BLaER1 (cell line): ENCODE results near the gene THBS3.
"Not testable (repeated sequence)": the region's sequence is repeated elsewhere in the genome, so short reads cannot be mapped to it uniquely, and the experiment has no call there.

Source experiments
- H3K27ac ChIP-seq: shearing (Covaris generic); formaldehyde crosslinking; 2 replicates; pipeline ENCODE4 v1.8.1; 2022
- H3K27me3 ChIP-seq: shearing (Covaris generic); formaldehyde crosslinking; 2 replicates; pipeline ENCODE4 v1.8.1; 2022
- H3K36me3 ChIP-seq: shearing (Covaris generic); formaldehyde crosslinking; 2 replicates; pipeline ENCODE4 v1.8.1; 2022
- H3K4me1 ChIP-seq: shearing (Covaris generic); formaldehyde crosslinking; 2 replicates; pipeline ENCODE4 v1.8.1; 2022
- H3K4me2 ChIP-seq: shearing (Covaris generic); formaldehyde crosslinking; 2 replicates; pipeline ENCODE4 v1.8.1; 2022
- H3K4me3 ChIP-seq: shearing (Covaris generic); formaldehyde crosslinking; 2 replicates; pipeline ENCODE4 v1.8.1; 2022
- H3K9ac ChIP-seq: shearing (Covaris generic); formaldehyde crosslinking; 2 replicates; pipeline ENCODE4 v1.8.1; 2022
- H3K9me3 ChIP-seq: shearing (Covaris generic); formaldehyde crosslinking; 2 replicates; pipeline ENCODE4 v1.8.1; 2022
- H4K20me1 ChIP-seq: shearing (Covaris generic); formaldehyde crosslinking; 2 replicates; pipeline ENCODE4 v1.8.1; 2022
- Cebpa-rat ChIP-seq: shearing (Covaris generic); IDR thresholded peaks from 2 replicates; pipeline ENCODE4 v1.8.1; 2022

The THBS3 gene

DNA sequence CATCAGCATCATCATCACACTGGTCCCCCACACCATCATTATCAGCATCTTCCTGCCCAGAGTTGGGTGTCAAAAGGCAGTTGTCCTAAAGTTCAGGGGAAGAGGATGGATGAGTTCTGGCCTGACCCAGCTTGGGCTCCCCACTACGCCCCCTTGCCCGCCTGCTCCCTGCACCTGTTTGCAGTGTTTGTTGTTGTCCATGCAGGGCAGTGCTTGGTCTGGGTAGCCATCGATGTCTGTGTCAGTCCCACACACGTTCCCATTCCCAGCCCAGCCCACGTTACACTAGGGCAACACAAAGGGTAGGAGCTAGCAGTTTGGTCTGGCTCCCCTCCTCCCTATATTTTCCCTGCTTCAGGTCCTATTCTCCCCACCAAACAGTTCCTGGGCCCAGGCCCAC, 6.8 kb downstream of the THBS3 start:
- no peaks in the 10 kb centered on the region for H3K9me3 ChIP-seq
- H3K4me2 ChIP-seq, result no peak overlapping the region
- peaks cover 69% of the 10 kb centered on the region for H3K36me3 ChIP-seq
- no peak overlapping the region for H3K27ac ChIP-seq
- peaks cover 5% of the 10 kb centered on the region for H3K4me1 ChIP-seq
- no peak for TF ChIP-seq Cebpa-rat
- no peak overlapping the region for H3K9ac ChIP-seq
- H3K27me3 ChIP-seq, result no peaks in the 10 kb centered on the region
- no peak overlapping the region for H3K4me3 ChIP-seq
- no peaks in the 10 kb centered on the region for H4K20me1 ChIP-seq

DNA sequence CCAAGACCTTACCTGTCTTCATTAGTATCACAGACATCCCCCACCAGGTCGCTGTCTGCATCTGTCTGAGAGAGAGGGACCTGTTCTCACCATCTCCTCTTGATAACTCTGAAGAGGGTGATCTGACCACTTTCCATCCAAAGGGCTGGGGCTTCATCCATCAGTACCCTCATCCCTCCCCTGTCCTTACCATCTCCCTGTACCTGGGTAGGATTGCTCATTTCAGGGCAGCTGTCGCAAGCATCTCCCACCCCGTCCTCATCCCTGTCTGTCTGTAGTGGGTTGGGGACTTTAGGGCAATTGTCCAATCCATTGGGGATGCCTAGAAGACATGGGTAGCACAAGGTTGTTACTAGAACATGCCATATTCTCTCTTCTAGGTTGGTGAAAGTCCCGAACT, 7.9 kb downstream of the THBS3 start:
- Histone ChIP-seq H3K36me3 (peaks cover 69% of the 10 kb centered on the region), H3K4me3 (no peak overlapping the region), H3K4me1 (peaks cover 11% of the 10 kb centered on the region), H3K4me2 (no peak overlapping the region), H3K9ac (no peak overlapping the region), H3K27me3 (no peaks in the 10 kb centered on the region), H3K27ac (no peak overlapping the region), H3K9me3 (no peaks in the 10 kb centered on the region), H4K20me1 (no peaks in the 10 kb centered on the region)
- no peak for TF ChIP-seq Cebpa-rat

DNA sequence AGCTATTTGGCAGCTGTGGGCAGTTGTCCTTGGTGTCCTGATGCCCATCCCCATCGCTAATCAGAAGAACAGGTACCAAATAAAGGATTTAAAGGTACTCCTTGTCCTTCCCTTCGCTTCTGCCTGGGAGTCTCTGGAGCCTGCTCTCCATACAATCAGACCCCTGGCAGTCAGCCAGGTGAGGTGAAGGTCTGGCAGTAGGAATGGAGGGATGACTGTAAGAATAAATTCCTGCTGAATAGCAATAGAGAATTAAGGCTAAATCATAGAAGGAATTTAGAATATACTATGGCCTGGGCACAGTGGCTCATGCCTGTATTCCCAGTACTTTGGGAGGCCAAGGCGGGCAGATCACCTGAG, 9.2 kb downstream of the THBS3 start:
- TF ChIP-seq Cebpa-rat, result no peak
- H3K27ac ChIP-seq, result no peak overlapping the region
- peaks cover 69% of the 10 kb centered on the region for H3K36me3 ChIP-seq

DNA sequence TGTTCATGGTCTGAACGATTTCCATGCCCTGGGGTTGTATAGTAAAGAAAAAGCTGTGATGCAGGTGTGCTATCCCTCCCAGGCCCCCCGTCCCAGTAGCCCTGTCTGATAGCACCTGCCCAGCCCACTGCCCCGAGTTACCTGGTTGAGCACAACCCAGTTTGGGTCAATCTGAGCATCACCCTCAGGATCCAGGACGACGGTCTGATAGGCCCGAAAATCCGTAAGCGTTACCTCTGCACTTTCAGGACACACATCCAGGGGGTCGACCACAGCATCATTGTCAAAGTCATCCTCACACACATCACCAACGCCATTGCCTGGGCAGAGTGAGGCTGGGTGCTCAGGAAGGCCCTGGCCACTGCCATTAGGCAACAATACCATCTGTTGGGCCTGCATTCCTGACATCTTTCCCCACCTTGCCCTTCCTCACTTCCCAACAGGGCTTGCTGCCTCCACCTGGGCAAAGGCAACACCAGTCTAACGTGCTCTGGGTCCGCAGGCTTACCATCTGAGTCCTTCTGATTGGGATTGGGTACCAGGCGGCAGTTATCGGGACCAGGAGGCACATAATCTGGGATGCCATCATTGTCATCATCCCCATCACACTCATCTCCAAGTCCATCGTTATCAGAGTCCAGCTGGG, 9.7 kb downstream of the THBS3 start:
- H3K36me3 ChIP-seq, result peaks cover 65% of the 10 kb centered on the region
- no peaks in the 10 kb centered on the region for H3K27me3 ChIP-seq
- H3K9me3 ChIP-seq, result no peaks in the 10 kb centered on the region
- H4K20me1 ChIP-seq, result no peaks in the 10 kb centered on the region
- H3K9ac ChIP-seq, result no peak overlapping the region
- H3K4me1 ChIP-seq, result peaks cover 26% of the 10 kb centered on the region
- no peak for TF ChIP-seq Cebpa-rat
- no peak overlapping the region for H3K4me3 ChIP-seq
- no peak overlapping the region for H3K4me2 ChIP-seq
- no peak overlapping the region for H3K27ac ChIP-seq

More for the DNA sequence above, 9.2 kb downstream of the THBS3 start:
- Histone ChIP-seq H3K9ac (no peak overlapping the region), H3K4me3 (no peak overlapping the region), H4K20me1 (no peaks in the 10 kb centered on the region), H3K27me3 (no peaks in the 10 kb centered on the region), H3K4me1 (peaks cover 21% of the 10 kb centered on the region), H3K4me2 (no peak overlapping the region), H3K9me3 (no peaks in the 10 kb centered on the region)

DNA sequence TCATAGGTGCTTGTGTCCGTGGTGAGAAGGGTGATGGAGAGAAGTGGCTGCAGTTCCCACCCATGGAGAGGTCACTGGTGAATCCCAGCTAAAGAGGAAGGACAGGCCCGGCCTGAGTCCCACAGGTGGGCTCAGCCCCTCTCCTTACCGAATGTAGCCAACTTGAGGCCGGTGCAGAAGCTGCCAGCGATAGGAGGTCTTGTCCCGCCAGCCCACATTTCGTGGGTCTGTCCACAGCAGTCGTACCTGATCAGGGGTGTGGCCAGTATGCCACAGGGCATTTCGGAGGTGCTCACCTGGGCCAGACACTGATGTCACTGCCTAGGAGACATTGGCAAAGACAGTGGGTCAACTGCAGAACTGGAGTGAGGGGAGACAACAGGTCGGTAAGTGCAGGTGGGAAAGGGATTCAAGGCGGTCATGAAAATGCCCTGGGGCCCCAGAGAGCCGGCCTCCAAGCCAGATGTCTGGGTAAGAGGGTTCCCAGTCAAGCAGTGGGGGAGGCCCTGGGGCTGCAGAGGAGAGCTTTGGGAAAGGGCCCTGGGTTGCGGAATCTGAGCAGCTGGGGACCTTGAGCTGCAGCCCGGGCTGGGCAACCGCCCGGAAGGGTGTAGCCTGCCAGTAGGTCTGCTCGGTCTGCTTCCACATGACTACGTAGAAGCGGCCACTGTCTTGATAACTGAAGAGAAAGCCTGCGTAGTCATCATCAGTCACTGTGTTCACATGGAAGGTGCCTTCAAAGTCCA, 10.6 kb downstream of the THBS3 start:
- Histone ChIP-seq H3K36me3 (peaks cover 55% of the 10 kb centered on the region), H4K20me1 (no peaks in the 10 kb centered on the region), H3K27me3 (no peaks in the 10 kb centered on the region), H3K9ac (no peak overlapping the region), H3K4me3 (no peak overlapping the region), H3K4me2 (no peak overlapping the region), H3K4me1 (peaks cover 35% of the 10 kb centered on the region), H3K9me3 (no peaks in the 10 kb centered on the region), H3K27ac (no peak overlapping the region)
- TF ChIP-seq Cebpa-rat, result no peak

DNA sequence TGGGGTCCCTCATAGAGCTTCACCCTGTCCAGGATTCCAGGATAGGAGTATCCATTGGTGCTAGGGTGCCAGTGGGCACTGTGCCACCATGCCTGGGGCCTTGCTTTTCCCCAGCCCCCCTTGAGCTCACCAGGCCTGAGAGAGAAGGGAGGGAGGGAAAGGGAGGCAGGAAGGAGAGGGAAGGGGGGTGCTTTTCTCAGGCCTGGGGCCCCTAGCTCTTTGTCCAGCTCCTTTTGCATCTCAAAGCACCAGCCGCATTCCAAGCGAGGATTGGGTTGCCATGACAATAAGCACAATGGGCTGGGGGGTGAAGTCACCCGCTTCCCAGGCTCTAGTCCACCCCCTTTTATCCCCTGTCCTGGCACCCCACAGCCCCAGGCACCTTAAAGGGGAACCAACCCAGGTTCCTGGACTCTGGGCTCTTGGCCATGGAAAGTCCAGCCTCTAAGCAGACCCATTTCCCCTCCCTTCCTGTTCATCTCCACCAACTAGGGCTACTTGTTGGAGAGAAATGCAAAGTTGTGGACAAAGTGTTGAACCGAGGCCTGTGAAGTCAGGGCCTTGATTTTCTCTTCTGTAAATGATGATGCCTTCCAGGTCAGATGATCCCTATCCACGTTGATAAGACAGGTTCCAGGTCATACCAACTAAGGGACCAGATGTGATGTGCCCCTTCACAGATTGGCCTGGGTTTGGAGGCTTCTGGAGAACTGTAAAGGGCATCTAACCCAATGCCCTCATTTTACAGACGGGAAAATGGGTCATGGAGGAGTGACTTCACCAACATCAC, 11.4 kb downstream of the THBS3 start:
- Histone ChIP-seq H3K36me3 (peaks cover 48% of the 10 kb centered on the region), H4K20me1 (no peaks in the 10 kb centered on the region), H3K27ac (no peak overlapping the region), H3K27me3 (no peaks in the 10 kb centered on the region), H3K4me1 (peaks cover 37% of the 10 kb centered on the region), H3K4me2 (no peak overlapping the region), H3K9ac (no peak overlapping the region), H3K4me3 (no peak overlapping the region), H3K9me3 (no peaks in the 10 kb centered on the region)
- no peak for TF ChIP-seq Cebpa-rat

DNA sequence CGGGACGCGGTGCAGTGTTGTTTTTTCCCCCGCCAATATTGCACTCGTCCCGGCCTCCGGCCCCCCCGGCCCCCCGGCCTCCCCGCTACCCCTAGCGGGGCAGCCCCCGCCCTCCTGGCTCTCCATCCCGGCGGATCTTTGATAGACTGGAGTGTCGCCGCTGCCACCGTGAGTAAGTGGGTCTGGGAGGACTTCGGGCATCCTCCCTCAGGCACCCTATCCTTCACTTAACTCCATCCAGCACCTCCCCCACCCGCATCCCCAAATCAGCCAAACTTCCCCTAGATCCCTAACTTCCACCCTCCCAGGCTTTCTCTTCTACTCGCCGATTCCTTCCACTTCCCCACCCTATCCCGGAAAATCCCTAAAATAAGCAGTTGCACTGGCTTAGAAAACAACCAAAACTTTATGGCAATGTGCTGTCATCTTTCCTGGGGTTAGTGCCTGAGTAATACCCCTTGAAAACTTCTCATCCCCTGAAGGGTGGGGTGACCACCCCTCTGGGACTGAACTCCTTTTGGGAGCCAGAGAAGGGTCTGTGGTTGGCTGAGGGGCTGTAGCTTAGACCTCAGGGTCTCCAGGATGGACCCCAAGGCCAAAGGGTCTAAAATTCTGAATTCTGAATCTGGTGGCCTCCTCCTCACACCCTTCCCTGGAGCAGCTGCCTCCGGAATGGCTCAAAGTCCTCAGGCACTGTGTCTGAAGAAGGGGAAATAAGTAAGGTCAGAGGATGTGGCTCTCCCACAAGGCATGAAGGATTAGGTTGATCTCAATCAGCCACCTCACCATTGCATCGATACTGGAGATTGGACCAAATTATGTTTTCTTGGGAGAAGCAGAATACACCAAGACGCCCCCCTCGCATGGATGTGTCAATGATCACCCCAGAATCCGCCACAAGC, 12.2 kb downstream of the THBS3 start:
- Histone ChIP-seq H3K4me1 (peaks cover 37% of the 10 kb centered on the region), H3K9me3 (no peaks in the 10 kb centered on the region), H3K36me3 (peaks cover 40% of the 10 kb centered on the region), H3K9ac (no peak overlapping the region; the same call in 1 of the 2 replicates), H3K4me2 (peak overlapping the region; percentile 99), H3K4me3 (peak overlapping the region; percentile 63), H3K27me3 (no peaks in the 10 kb centered on the region), H4K20me1 (no peaks in the 10 kb centered on the region), H3K27ac (no peak overlapping the region)
- no peak for TF ChIP-seq Cebpa-rat

DNA sequence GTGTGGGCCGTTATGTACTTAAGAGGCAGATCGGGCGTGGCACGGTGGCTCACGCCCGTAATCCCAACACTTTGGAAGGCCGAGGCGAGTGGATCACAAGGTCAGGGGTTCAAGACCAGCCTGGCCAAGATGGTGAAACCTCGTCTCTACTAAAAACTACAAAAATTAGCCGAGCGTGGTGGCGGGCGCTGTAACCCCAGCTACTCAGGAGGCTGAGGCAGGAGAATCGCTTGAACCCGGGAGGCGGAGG, 13.8 kb downstream of the THBS3 start:
- Histone ChIP-seq H3K27ac (peak overlapping the region; percentile 82), H3K36me3 (peaks cover 28% of the 10 kb centered on the region), H3K4me2 (peak overlapping the region; percentile 99), H3K4me1 (peaks cover 37% of the 10 kb centered on the region), H3K4me3 (peak overlapping the region; percentile 63), H3K9ac (peak overlapping the region; percentile 75)
- not testable (repeated sequence) for H4K20me1 ChIP-seq, H3K27me3 ChIP-seq, H3K9me3 ChIP-seq

DNA sequence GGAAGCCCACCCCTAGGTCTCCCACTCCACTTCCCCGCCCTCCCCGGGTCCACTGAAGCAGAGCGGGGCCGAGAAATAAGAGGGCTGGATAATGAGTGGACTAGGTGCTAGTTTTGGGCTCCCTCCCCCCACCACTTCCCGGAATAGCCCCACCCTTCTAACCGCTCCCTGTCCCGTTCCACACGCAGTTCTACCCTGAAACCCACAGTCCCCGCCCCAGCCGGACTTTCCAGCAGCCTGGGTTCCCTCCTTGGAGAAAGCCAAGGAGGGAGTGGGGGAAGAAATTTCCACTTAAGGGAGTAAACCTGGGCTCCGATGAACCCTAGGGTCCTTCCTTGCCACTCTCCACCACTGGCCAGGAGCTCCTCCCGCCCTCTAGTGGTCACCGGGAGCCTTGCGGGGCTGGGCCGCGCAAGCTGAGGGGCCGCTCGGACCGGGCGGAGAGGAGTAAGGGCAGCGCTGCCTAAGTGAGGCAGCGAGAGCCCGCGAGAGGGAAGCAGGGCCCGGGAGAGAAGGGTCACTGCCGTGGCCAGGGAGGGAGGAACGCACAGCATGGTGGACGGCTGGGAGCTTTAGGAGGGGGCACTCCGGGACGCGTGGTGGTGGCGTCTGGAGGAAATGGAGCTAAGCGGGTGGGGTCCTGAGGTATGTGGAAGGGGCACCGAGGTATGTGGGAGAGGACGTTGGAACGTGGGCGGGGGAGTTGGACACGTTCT, 14.3 kb downstream of the THBS3 start:
- Histone ChIP-seq H3K4me3 (peak overlapping the region; percentile 63), H3K4me2 (peak overlapping the region; percentile 99), H4K20me1 (no peaks in the 10 kb centered on the region), H3K9ac (peak overlapping the region; percentile 75), H3K27me3 (no peaks in the 10 kb centered on the region), H3K36me3 (peaks cover 23% of the 10 kb centered on the region), H3K9me3 (no peaks in the 10 kb centered on the region), H3K27ac (peak overlapping the region; percentile 82), H3K4me1 (peaks cover 37% of the 10 kb centered on the region)
- no peak for TF ChIP-seq Cebpa-rat
